Lower leg skin (tissue), 4 donors: ENCODE measurements around the gene PPP4R3B. TPM values are rescaled to one million over a fixed set of nuclear protein-coding genes. Genes with fewer than 3 reads are reported as not detected.

Source experiments
- DNase-seq, 2 donors: peaks; one replicate each; pipeline ENCODE4 v3.0.0-alpha.2; 2019; ENCODE audit warnings: low spot score in 2 of 2
- H3K4me3 ChIP-seq: fragments of 200-600 bp; sonication (generic); 2 replicates; pipeline ENCODE4 v1.5.1; 2017; ENCODE audit warnings: mild to moderate bottlenecking, low read depth; ENCODE audit not compliant: poor library complexity, severe bottlenecking
- POLR2A ChIP-seq, 2 donors: fragments of 450-650 bp; IDR thresholded peaks; one replicate each; pipeline ENCODE4 v1.6.1; 2016 to 2017; ENCODE audit warnings: antibody characterized with exemption in 2 of 2, mild to moderate bottlenecking in 1 of 2, moderate library complexity in 1 of 2
- WGBS, 2 donors: methylation state at CpG; one replicate each; pipeline ENCODE4 v1.1.5; 2018; 5-methylcytosine and 5-hydroxymethylcytosine counted together
- intact Hi-C: fragments of 100-400 bp; cut with DNase I; formaldehyde crosslinking; loops from one replicate; pipeline ENCODE4 v1.15.0; 2023; ENCODE audit warnings: low total_unique reads
- total RNA-seq, 4 donors: library from RNA; depleted of rRNA; stranded (reverse); fragments of >200 nt; gene quantifications; one replicate each; pipeline ENCODE4 v1.1.0, GENCODE V29; 2016
- TF ChIP-seq, protein P1 (sequence below), 3 donors: fragments of 450-650 bp; IDR thresholded peaks; one replicate each; pipeline ENCODE4 v1.5.1; 2016; ENCODE audit warnings: antibody characterized with exemption in 3 of 3, mild to moderate bottlenecking in 3 of 3, moderate library complexity in 2 of 3

Gene PPP4R3B
- total RNA-seq, 4 donors from 2014 or later = 46.8 to 57.8 (median 48.8) TPM

DNA sequence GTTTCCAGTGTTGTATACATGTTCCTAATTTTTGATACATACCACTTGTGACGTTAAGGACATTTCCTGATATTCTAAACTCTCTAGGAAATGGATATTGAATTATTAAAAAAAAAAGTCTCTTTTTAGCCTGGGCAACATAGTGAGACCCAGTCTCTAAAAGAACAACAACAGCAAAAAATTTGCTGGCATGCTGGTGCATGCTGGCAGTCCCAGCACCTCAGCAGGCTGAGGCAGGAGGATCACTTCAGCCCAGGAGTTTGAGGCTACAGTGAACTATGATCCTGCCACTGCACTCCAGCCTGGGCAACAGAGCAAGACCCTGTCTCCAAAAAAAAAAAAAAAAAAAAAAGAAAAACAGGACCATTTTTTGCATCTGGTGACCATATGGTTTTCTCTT, 10.5 kb upstream of the PPP4R3B start:
- H3K4me3 ChIP-seq = no peak overlapping the region
- 88 to 90% methylated on average over 1 of the region's 1 CpG for WGBS, 2 donors
- TF ChIP-seq, protein P1, sequence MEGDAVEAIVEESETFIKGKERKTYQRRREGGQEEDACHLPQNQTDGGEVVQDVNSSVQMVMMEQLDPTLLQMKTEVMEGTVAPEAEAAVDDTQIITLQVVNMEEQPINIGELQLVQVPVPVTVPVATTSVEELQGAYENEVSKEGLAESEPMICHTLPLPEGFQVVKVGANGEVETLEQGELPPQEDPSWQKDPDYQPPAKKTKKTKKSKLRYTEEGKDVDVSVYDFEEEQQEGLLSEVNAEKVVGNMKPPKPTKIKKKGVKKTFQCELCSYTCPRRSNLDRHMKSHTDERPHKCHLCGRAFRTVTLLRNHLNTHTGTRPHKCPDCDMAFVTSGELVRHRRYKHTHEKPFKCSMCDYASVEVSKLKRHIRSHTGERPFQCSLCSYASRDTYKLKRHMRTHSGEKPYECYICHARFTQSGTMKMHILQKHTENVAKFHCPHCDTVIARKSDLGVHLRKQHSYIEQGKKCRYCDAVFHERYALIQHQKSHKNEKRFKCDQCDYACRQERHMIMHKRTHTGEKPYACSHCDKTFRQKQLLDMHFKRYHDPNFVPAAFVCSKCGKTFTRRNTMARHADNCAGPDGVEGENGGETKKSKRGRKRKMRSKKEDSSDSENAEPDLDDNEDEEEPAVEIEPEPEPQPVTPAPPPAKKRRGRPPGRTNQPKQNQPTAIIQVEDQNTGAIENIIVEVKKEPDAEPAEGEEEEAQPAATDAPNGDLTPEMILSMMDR (IDR thresholded peaks at IDR 0.05) = no peak
- TF ChIP-seq POLR2A (IDR thresholded peaks at IDR 0.05) = no peak
- intact Hi-C loops = no loop called here
- no peak for DNase-seq

DNA sequence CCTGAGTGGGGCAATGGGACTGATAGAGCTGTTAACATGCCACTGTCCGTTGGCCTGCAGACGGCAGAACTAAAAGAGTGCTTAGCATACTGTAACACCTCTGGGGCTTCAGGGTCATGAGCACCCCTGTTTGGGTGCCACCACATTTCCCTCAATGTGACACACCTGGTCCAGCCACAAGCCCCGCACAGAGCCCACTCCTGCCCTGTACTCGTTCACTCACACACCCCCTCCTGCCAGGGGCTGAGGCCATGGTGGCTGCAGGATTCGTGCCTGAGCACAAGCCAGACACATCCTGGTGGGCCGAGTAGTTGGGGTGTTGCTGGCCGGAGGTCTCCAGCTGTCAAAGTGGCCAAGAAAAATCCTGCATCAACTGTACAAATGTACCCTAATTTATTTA, 4.4 kb upstream of the PPP4R3B start:
- TF ChIP-seq, protein P1 (IDR thresholded peaks at IDR 0.05) = no peak
- TF ChIP-seq POLR2A (IDR thresholded peaks at IDR 0.05) = no peak
- intact Hi-C loops = no loop called here
- H3K4me3 ChIP-seq = no peak overlapping the region
- WGBS, 2 donors = 86 to 87% methylated on average over 7 of the region's 7 CpGs
- DNase-seq = no peak

DNA sequence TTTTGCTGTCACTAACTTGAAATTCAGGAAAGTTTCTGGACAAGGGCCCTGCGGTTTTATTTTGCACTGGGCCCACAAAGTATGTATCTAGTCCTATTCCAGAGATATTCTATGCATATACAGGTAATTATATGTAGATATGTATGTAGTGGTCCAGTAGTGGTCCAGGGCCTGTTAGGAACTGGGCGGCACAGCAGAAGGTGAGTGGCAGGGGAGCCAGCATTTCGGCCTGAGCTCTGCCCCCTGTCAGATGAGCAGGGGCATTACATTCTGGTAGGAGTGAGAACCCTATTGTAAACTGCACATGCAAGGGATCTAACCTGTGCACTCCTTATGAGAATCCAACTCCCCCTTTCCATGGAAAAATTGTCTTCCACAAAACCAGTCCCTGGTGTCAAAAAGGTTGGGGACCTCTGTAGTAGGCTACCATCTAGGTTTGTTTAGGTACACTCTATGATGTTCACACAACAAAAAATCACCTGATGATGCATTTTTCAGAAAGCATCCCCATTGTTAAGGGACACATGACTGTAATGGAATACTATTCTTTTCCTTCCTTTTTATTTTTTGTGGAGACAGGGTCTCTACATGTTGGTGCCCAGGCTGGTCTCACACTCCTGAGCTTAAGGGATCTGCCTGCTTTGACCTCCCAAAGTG, 2.8 kb upstream of the PPP4R3B start:
- H3K4me3 ChIP-seq = no peak overlapping the region
- 75 to 76% methylated on average over 3 of the region's 3 CpGs for WGBS, 2 donors
- TF ChIP-seq POLR2A (IDR thresholded peaks at IDR 0.05) = no peak
- TF ChIP-seq, protein P1 (IDR thresholded peaks at IDR 0.05) = no peak
- no peak for DNase-seq
- intact Hi-C loops = no loop called here

DNA sequence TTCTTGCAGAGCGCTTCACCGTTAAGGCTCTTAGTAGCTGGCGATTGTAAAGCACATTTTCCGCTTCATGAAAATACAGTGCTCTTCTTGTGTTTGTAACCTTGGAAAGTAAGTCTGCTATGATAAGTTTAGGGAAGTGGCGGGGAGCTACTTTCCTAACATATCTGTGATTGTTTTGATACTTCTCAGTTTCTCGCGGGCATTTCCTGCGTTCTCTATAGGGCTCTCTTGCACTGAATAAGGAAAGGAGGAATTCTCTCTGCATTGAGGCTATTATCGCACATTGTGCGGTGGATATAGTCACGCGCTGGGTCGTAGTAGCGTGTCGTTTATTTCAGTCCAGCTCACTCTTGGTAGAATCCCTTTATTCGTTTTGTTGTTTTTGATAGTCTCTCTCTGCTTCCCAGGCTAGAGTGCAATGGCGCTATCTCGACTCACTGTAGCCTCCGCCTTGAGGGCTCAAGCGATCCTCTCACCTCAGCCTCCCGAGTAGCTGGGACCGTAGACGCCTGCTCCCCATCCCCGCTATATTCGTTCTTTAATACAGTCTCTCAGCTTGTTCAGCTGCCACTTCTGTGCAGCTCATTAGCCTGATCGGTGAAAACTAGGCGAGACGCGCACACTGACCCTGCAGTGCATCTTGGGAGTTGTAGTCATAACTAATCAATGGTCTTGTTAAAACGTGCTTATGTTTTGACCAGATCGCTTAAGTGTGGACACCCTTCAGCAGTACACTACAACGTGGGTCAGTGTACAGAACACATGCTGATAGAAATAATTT, 1.0 kb upstream of the PPP4R3B start:
- no peak for TF ChIP-seq POLR2A (IDR thresholded peaks at IDR 0.05)
- TF ChIP-seq, protein P1 (IDR thresholded peaks at IDR 0.05) = no peak
- peak; percentile 51 to 87 for DNase-seq
- intact Hi-C loops = no loop called here
- 0% methylated on average over 32 of the region's 32 CpGs for WGBS, 2 donors
- peak overlapping the region; percentile 73 for H3K4me3 ChIP-seq

DNA sequence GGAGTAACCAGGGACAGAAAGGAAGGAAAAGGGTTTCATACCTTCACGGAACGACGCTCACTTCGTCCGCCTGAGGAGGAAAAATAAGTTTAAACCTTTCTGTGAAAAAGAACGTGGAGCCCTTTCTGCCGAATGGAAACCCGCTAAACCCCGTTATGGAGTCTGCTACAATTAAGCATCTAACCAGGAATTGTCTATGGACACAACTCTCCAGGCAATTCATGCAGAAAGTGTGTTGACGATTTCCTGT, 528 bp upstream of the PPP4R3B start:
- WGBS, 2 donors = 1% methylated on average over 10 of the region's 10 CpGs
- H3K4me3 ChIP-seq = peak overlapping the region; percentile 73
- TF ChIP-seq POLR2A (IDR thresholded peaks at IDR 0.05) = no peak
- TF ChIP-seq, protein P1 (IDR thresholded peaks at IDR 0.05) = no peak
- intact Hi-C loops = no loop called here
- no peak for DNase-seq
